PFSK-1 (cell line): ENCODE results near the gene HTRA3.

ENCODE experiments used
- FOXP2 ChIP-seq: optimal IDR thresholded peaks from 2 replicates; pipeline ENCODE3; 2011; ENCODE audit warnings: borderline replicate concordance, control low read depth, inconsistent platforms; ENCODE audit not compliant: insufficient read depth; ENCODE audit errors: extremely low read length, extremely low read depth
- POLR2AphosphoS5 ChIP-seq: IDR thresholded peaks from 2 replicates; pipeline ENCODE4 v1.6.1; 2012; ENCODE audit warnings: low read depth, mild to moderate bottlenecking, control low read depth, low read length, moderate library complexity
- REST ChIP-seq, 2 experiments: IDR thresholded peaks; 2 replicates each; pipeline versions ENCODE4 v1.6.1 to v1.8.0; 2011 to 2012; ENCODE audit warnings: low read depth in 2 of 2, low read length in 2 of 2, control low read depth in 1 of 2, inconsistent platforms in 1 of 2, mild to moderate bottlenecking in 1 of 2, moderate library complexity in 1 of 2; ENCODE audit not compliant: insufficient read depth in 1 of 2
- SIN3A ChIP-seq: IDR thresholded peaks from 2 replicates; pipeline ENCODE4 v1.6.1; 2012; ENCODE audit warnings: mild to moderate bottlenecking, low read length, moderate library complexity, borderline replicate concordance; ENCODE audit not compliant: insufficient read depth
- TAF1 ChIP-seq: IDR thresholded peaks from 2 replicates; pipeline ENCODE4 v1.6.1; 2012; ENCODE audit warnings: low read length, control low read depth, borderline replicate concordance; ENCODE audit not compliant: insufficient read depth

The HTRA3 gene

DNA sequence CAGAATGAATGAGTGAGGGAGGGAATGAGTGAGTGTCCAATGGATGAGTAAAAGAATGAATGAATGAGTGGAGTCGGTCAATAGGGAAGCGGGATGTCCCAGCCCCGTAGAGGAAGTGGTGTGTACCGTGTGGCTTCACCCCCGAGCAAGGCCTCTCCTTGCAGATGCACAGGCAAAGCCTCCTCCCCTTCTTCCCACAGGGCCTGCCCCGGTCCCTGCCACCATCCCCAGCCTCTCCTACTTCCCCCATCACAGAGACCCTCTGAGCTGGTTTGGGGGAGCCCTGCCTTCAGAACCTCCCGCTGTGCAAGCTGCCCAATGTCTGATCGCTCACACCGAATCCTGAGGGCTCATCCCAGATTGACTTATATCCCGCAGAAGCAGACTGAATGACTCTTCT is 13.6 kb downstream of the HTRA3 start:
- TF ChIP-seq TAF1 = no peak
- no peak for TF ChIP-seq REST (IDR thresholded peaks at IDR 0.05; ENCODE audit: insufficient read depth in 1 of 2, low read depth in 2 of 2, low read length in 2 of 2)
- no peak for TF ChIP-seq FOXP2
- TF ChIP-seq SIN3A = no peak
- TF ChIP-seq POLR2AphosphoS5 = no peak

DNA sequence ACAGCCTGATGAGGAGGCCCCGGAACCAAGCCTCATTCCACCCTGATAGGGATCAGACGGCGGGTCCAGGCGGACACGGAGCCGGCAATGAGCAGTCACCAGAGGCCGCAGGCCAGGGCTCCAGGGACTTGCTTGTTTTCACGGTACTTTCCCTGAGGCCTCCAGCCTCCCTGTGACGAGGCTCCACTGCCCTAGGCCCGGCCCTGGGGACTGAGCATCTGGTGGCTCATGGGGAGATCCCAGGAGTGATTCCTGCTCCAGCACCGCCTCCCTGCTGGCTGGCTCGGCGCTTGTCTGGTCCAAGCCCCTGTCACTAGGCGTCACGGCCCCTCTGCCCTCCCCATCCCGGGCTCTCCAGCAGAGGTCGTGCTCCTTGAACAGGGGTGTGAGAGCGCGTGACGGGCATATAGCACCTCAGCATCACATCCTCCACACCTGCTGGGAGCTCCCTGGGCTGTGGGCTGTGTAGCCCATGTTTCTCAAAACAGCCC is 14.1 kb downstream of the HTRA3 start:
- TF ChIP-seq POLR2AphosphoS5 (no peak), SIN3A (no peak), REST (IDR thresholded peaks at IDR 0.05; ENCODE audit: insufficient read depth in 1 of 2, low read depth in 2 of 2, low read length in 2 of 2) (no peak), TAF1 (no peak), FOXP2 (no peak)

DNA sequence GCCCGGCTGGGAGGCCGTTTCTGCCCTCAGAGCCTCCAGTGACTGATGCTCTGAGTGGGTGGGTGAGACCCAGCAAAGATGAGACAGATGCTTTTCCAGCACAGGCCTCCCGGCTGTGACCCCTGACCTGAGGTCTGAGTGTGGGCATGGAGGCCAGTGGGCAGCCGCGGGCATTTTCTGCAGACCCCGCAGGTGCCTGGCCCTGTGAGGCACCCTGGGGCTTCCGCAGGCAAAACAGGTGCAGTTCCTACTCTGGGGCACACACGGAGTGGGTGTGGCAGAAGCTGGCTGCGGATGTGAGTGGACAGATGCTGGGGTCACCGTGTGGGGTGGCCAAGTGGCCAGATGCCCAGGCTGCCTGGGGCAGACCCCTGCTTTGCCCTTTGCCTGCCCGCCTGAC is 14.8 kb downstream of the HTRA3 start:
- TF ChIP-seq SIN3A = no peak
- no peak for TF ChIP-seq TAF1
- TF ChIP-seq REST (IDR thresholded peaks at IDR 0.05; ENCODE audit: insufficient read depth in 1 of 2, low read depth in 2 of 2, low read length in 2 of 2) = no peak
- no peak for TF ChIP-seq FOXP2
- no peak for TF ChIP-seq POLR2AphosphoS5

GRCh38 chr4:8285143-8285975 is 15.8 kb downstream of the HTRA3 start:
- no peak for TF ChIP-seq REST (IDR thresholded peaks at IDR 0.05; ENCODE audit: insufficient read depth in 1 of 2, low read depth in 2 of 2, low read length in 2 of 2)
- no peak for TF ChIP-seq SIN3A
- TF ChIP-seq FOXP2 = no peak
- no peak for TF ChIP-seq TAF1
- TF ChIP-seq POLR2AphosphoS5 = no peak
